Sigmoid colon (tissue), 3 donors: ENCODE measurements around the gene SLC22A1.

Experiments used
- CTCF ChIP-seq, 4 experiments: fragments of 450-650 bp in 3 of 4; fragments of 200-600 bp in 1 of 4; IDR thresholded peaks; one replicate each; pipeline ENCODE4 v1.5.1; 2016 to 2019; ENCODE audit warnings: antibody characterized with exemption in 4 of 4, mild to moderate bottlenecking in 3 of 4, moderate library complexity in 2 of 4
- POLR2A ChIP-seq, 2 donors: fragments of 450-650 bp; IDR thresholded peaks; one replicate each; pipeline ENCODE4 v1.6.1; 2016; ENCODE audit warnings: antibody characterized with exemption in 2 of 2, mild to moderate bottlenecking in 2 of 2, moderate library complexity in 2 of 2

GRCh38 chr6:160137130-160137988 is 15.7 kb downstream of the SLC22A1 start:
- TF ChIP-seq CTCF (IDR thresholded peaks at IDR 0.05) (no peak), POLR2A (IDR thresholded peaks at IDR 0.05) (no peak)
